ENCODE data around the gene IGF2BP3. TPM values are rescaled to one million over a fixed set of nuclear protein-coding genes. Genes with fewer than 3 reads are reported as not detected.

Gene IGF2BP3
- total RNA-seq, 1 experiment from 2014 or later: 139 TPM

DNA sequence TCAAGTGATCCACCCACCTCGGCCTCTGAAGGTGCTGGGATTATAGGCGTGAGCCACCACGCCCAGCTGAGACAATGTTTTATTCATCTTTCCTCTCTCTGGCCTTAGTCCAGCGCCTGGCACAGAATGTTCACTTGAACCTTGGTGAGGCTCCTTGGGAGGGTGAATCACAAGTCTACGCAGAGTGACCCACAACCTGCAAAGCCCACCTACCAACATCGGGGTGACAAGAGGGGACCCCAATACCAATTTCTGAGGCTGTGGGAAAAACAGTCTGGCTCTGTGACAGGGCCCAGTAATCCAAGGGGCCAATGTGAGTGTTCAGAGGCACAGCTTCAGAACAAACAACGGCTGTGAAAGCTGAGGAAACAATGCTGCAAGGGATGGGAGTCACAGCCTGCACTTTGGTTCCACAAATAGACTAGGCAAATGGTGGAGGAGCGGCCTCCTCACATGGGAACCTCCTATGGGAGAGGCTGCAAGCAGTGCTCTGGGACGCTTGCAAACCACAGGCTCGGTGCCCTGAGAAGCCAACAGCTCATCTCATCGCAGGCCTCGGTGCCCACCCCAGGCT lies 176.7 kb downstream of the IGF2BP3 start:
- no peak for TF ChIP-seq EZH2 (IDR thresholded peaks at IDR 0.05; ENCODE audit: low read depth)
- TF ChIP-seq, protein P1, sequence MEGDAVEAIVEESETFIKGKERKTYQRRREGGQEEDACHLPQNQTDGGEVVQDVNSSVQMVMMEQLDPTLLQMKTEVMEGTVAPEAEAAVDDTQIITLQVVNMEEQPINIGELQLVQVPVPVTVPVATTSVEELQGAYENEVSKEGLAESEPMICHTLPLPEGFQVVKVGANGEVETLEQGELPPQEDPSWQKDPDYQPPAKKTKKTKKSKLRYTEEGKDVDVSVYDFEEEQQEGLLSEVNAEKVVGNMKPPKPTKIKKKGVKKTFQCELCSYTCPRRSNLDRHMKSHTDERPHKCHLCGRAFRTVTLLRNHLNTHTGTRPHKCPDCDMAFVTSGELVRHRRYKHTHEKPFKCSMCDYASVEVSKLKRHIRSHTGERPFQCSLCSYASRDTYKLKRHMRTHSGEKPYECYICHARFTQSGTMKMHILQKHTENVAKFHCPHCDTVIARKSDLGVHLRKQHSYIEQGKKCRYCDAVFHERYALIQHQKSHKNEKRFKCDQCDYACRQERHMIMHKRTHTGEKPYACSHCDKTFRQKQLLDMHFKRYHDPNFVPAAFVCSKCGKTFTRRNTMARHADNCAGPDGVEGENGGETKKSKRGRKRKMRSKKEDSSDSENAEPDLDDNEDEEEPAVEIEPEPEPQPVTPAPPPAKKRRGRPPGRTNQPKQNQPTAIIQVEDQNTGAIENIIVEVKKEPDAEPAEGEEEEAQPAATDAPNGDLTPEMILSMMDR (conservative IDR thresholded peaks at IDR 0.05): no peak
- Histone ChIP-seq H3K9me3 (ENCODE audit: insufficient read depth, low read depth) (no peaks in the 10 kb centered on the region), H3K4me3 (no peak overlapping the region), H3K36me3 (ENCODE audit: low read depth) (no peaks in the 10 kb centered on the region), H3K27ac (no peak overlapping the region), H4K20me1 (ENCODE audit: insufficient read depth) (no peaks in the 10 kb centered on the region), H3K79me2 (ENCODE audit: low read depth) (no peaks in the 10 kb centered on the region), H3F3A (ENCODE audit: insufficient read depth, low read depth) (peaks cover 15% of the 10 kb centered on the region; the same call in 1 of the 2 replicates), H3K27me3 (ENCODE audit: insufficient read depth, low read depth) (no peaks in the 10 kb centered on the region), H3K4me1 (replicated peaks; ENCODE audit: insufficient read depth) (peaks cover 14% of the 10 kb centered on the region), H2AFZ (no peak overlapping the region), H3K9me2 (ENCODE audit: insufficient read depth) (no peaks in the 10 kb centered on the region), H3K4me2 (no peak overlapping the region)
- POLR2A ChIA-PET (ENCODE audit: unreplicated experiment): interaction anchor here (0.7 kb wide), 1 partner anchor 187 kb away, joined by 3 read pairs; no protein-coding TSS in a partner anchor
- DNase-seq: no peak
- no TSS peak for BruUV-seq (replicated peaks)
- intact Hi-C loops (cut with micrococcal nuclease; ENCODE audit: unreplicated experiment): no loop called here
- CTCF ChIA-PET: interaction anchor here (0.5 kb wide), 1 partner anchor 206 kb away, joined by 3 read pairs; no protein-coding TSS in a partner anchor

DNA sequence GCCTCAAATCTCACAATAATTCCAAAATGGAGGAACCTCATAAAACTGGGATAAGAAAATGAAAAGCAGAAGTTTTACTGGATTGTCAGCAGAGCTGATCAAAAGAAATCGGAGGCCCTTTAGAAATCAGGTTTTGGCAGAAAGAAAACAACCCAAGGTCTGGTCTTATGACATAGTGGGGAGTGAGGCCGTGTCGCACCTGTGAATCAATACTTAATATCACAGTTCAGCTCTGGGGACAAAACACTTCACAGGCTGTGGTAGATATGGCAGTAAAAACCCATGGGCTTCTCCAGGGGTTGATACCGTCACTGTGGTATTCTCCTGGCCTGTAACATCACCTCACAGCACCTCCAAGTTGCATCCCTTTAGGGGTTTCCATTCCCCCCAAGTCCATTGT lies 177.7 kb downstream of the IGF2BP3 start:
- BruUV-seq (replicated peaks): no TSS peak
- no peak for DNase-seq
- Histone ChIP-seq H3K79me2 (ENCODE audit: low read depth) (no peaks in the 10 kb centered on the region), H3K4me3 (no peak overlapping the region), H2AFZ (no peak overlapping the region), H3K9me2 (ENCODE audit: insufficient read depth) (no peaks in the 10 kb centered on the region), H3K4me2 (no peak overlapping the region), H3F3A (ENCODE audit: insufficient read depth, low read depth) (peaks cover 8% of the 10 kb centered on the region; the same call in 1 of the 2 replicates), H3K4me1 (replicated peaks; ENCODE audit: insufficient read depth) (peaks cover 4% of the 10 kb centered on the region), H4K20me1 (ENCODE audit: insufficient read depth) (no peaks in the 10 kb centered on the region), H3K27ac (no peak overlapping the region), H3K9me3 (ENCODE audit: insufficient read depth, low read depth) (no peaks in the 10 kb centered on the region), H3K36me3 (ENCODE audit: low read depth) (no peaks in the 10 kb centered on the region), H3K27me3 (ENCODE audit: insufficient read depth, low read depth) (no peaks in the 10 kb centered on the region)
- intact Hi-C loops (cut with micrococcal nuclease; ENCODE audit: unreplicated experiment): no loop called here
- ChIA-PET CTCF (no interaction called here), POLR2A (ENCODE audit: unreplicated experiment) (interaction anchor here (0.5 kb wide), 1 partner anchor 186 kb away, joined by 4 read pairs; no protein-coding TSS in a partner anchor)
- TF ChIP-seq, protein P1 (conservative IDR thresholded peaks at IDR 0.05): no peak
- no peak for TF ChIP-seq EZH2 (IDR thresholded peaks at IDR 0.05; ENCODE audit: low read depth)

DNA sequence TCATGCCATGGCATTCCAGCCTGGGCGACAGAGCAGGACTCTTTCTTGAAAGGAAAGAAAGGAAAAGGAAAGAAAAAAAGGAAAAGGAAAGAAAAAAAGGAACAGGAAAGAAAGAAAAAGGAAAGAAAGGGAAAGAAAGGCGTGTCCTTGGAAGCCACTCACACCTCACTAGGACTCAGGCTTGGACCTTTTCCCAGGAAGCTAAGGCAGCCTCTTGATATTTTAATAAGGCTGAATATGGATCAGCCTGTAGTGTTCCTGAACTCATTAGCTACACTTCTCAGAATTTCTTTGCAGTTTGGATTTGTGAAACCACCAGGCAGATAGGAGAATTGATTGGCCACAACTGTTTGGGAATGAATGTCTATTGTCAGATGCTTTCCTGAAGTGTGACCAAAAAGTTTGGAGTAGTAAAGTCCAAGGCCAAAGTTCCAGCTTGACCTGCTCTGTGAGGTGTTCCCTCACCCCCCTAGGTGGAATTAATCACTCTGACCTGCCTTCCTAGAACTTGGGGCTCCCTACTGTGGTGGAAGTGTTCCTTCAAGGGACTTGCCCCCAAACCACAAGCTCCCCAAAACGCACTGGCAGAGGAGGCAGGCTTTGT lies 178.2 kb downstream of the IGF2BP3 start:
- CTCF ChIA-PET: interaction anchor here (0.6 kb wide), 1 partner anchor 1187 kb away, joined by 3 read pairs; no protein-coding TSS in a partner anchor
- Histone ChIP-seq H2AFZ (no peak overlapping the region), H3K36me3 (ENCODE audit: low read depth) (no peaks in the 10 kb centered on the region), H3K4me1 (replicated peaks; ENCODE audit: insufficient read depth) (no peaks in the 10 kb centered on the region), H3K4me2 (no peak overlapping the region), H3F3A (ENCODE audit: insufficient read depth, low read depth) (0 out of 2 replicates have a peak, but pooled peaks cover 3% of the 10 kb centered on the region), H3K9me3 (ENCODE audit: insufficient read depth, low read depth) (no peaks in the 10 kb centered on the region), H3K79me2 (ENCODE audit: low read depth) (no peaks in the 10 kb centered on the region), H3K27ac (no peak overlapping the region), H3K27me3 (ENCODE audit: insufficient read depth, low read depth) (no peaks in the 10 kb centered on the region), H3K9me2 (ENCODE audit: insufficient read depth) (no peaks in the 10 kb centered on the region), H4K20me1 (ENCODE audit: insufficient read depth) (no peaks in the 10 kb centered on the region), H3K4me3 (no peak overlapping the region)
- DNase-seq: no peak
- TF ChIP-seq, protein P1 (conservative IDR thresholded peaks at IDR 0.05): no peak
- no peak for TF ChIP-seq EZH2 (IDR thresholded peaks at IDR 0.05; ENCODE audit: low read depth)
- intact Hi-C loops (cut with micrococcal nuclease; ENCODE audit: unreplicated experiment): no loop called here
- POLR2A ChIA-PET (ENCODE audit: unreplicated experiment): interaction anchor here (0.5 kb wide), 1 partner anchor 186 kb away, joined by 4 read pairs; no protein-coding TSS in a partner anchor
- BruUV-seq (replicated peaks): no TSS peak

Data from PC-9 (cell line).